ENCODE data around the gene HPRT1.

The HPRT1 gene, protein sequence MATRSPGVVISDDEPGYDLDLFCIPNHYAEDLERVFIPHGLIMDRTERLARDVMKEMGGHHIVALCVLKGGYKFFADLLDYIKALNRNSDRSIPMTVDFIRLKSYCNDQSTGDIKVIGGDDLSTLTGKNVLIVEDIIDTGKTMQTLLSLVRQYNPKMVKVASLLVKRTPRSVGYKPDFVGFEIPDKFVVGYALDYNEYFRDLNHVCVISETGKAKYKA

DNA sequence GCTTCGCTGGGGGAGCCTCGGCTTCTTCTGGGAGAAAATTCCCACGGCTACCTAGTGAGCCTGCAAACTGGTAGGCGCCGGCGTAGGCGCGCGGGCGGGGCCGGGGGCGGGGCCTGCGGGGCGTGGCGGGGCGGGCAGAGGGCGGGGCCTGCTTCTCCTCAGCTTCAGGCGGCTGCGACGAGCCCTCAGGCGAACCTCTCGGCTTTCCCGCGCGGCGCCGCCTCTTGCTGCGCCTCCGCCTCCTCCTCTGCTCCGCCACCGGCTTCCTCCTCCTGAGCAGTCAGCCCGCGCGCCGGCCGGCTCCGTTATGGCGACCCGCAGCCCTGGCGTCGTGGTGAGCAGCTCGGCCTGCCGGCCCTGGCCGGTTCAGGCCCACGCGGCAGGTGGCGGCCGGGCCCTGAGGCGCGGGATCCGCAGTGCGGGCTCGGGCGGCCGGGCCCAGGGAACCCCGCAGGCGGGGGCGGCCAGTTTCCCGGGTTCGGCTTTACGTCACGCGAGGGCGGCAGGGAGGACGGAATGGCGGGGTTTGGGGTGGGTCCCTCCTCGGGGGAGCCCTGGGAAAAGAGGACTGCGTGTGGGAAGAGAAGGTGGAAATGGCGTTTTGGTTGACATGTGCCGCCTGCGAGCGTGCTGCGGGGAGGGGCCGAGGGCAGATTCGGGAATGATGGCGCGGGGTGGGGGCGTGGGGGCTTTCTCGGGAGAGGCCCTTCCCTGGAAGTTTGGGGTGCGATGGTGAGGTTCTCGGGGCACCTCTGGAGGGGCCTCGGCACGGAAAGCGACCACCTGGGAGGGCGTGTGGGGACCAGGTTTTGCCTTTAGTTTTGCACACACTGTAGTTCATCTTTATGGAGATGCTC is at the start of gene HPRT1:
Gene HPRT1, plus strand, starts transcription at position 161 of the 857 bp plus-strand sequence. Its CDS starts 147 bp downstream, at position 308.
- Histone ChIP-seq H3K9me3 (ENCODE audit: control insufficient read depth, low read length) (no peaks in the 10 kb centered on the region), H3K4me3 (ENCODE audit: low read length) (peak within 1 kb of the TSS; percentile 81), H3K4me1 (ENCODE audit: control insufficient read depth, insufficient read depth, low read length) (peaks cover 8% of the 10 kb centered on the region), H3K36me3 (ENCODE audit: control insufficient read depth, insufficient read depth, low read length, severe bottlenecking) (no peaks in the 10 kb centered on the region), H3K9ac (ENCODE audit: low read length) (peak within 1 kb of the TSS; percentile 71), H3K27me3 (replicated peaks; ENCODE audit: control insufficient read depth, insufficient read depth, low read length) (no peaks in the 10 kb centered on the region)
- peak; percentile 82 for DNase-seq (ENCODE audit: low read depth)

DNA sequence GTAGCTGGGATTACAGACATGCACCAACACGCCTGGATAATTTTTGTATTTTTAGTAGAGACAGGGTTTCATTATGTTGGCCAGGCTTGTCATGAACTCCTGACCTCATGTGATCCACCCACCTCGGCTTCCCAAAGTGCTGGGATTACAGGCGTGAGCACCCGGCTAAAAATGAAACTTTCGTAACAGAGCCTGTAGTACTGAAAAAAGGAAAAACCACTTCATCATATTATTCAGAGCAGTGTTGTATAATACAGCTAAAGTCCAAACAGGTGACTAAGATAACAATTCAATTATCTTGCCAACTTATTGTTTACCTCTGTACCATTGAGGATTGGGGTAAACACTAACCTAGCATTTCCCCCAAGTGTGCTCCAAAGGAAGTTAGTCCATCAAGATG is 43.9 kb upstream of the HPRT1 start:
- no peak for DNase-seq (ENCODE audit: low read depth)
- H3K27me3 ChIP-seq (replicated peaks; ENCODE audit: control insufficient read depth, insufficient read depth, low read length): no peaks in the 10 kb centered on the region
- no peaks in the 10 kb centered on the region for H3K4me1 ChIP-seq (ENCODE audit: control insufficient read depth, insufficient read depth, low read length)
- no peaks in the 10 kb centered on the region for H3K9me3 ChIP-seq (ENCODE audit: control insufficient read depth, low read length)
- H3K9ac ChIP-seq (ENCODE audit: low read length): no peak overlapping the region
- no peak overlapping the region for H3K4me3 ChIP-seq (ENCODE audit: low read length)
- peaks cover 31% of the 10 kb centered on the region for H3K36me3 ChIP-seq (ENCODE audit: control insufficient read depth, insufficient read depth, low read length, severe bottlenecking)

DNA sequence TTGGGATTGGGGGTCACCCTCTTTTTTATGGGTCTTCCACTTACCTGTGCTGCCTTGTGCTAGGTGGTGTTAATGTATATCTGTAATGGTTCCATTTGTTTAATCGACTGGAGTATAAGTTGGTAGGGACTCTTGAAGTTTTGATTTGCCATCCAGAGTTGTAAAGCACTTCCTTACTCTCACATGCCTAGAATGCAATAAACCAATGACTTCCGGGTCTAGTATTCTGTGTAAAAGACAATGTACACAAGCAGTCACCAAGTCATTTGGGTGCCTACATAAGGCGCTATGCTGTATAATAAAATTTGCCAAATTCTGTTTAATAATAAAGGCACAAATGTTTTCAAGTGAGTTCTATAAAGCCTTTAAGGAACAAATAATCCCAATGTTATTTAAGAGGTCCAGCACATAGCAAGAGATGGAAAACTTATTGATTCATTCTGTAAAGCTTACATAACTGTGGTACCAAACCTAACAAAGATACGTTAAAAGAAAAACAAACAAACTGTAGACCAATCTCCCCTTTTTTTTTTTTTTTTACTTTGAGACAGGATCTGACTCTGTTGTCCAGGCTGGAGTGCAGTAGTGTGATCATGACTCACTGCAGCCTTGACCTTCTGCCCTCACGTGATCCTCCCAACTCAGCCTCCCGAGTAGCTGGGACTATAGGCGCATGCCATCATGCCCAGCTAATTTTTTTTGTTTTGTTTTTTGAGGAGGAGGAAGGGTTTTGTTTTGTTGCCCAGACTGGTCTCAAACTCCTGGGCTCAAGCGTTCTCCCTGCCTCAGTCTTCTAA is 41.5 kb upstream of the HPRT1 start:
- H3K4me1 ChIP-seq (ENCODE audit: control insufficient read depth, insufficient read depth, low read length): no peaks in the 10 kb centered on the region
- H3K36me3 ChIP-seq (ENCODE audit: control insufficient read depth, insufficient read depth, low read length, severe bottlenecking): peaks cover 29% of the 10 kb centered on the region
- H3K27me3 ChIP-seq (replicated peaks; ENCODE audit: control insufficient read depth, insufficient read depth, low read length): no peaks in the 10 kb centered on the region
- no peak overlapping the region for H3K4me3 ChIP-seq (ENCODE audit: low read length)
- H3K9ac ChIP-seq (ENCODE audit: low read length): no peak overlapping the region
- H3K9me3 ChIP-seq (ENCODE audit: control insufficient read depth, low read length): no peaks in the 10 kb centered on the region
- DNase-seq (ENCODE audit: low read depth): no peak

DNA sequence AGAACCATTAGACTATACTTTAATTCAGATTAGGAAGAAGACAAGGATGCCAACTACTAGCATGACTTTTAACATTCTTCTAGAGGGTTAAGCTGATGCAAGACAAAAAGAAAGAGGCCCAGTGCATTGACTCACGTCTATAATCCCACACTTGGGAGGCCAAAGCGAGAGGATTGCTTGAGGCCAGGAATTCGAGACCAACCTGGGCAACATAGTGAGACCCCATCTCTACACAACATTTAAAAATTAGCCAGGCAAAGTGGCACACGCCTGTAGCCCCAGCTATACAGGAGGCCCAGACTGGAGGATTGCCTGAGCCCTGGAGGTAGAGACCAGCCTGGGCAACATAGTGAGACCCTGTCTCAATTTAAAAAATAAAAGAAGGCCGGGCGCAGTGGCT is 40.2 kb upstream of the HPRT1 start:
- Histone ChIP-seq H3K4me1 (ENCODE audit: control insufficient read depth, insufficient read depth, low read length) (no peaks in the 10 kb centered on the region), H3K36me3 (ENCODE audit: control insufficient read depth, insufficient read depth, low read length, severe bottlenecking) (peaks cover 28% of the 10 kb centered on the region), H3K4me3 (ENCODE audit: low read length) (no peak overlapping the region), H3K9ac (ENCODE audit: low read length) (no peak overlapping the region), H3K9me3 (ENCODE audit: control insufficient read depth, low read length) (no peaks in the 10 kb centered on the region), H3K27me3 (replicated peaks; ENCODE audit: control insufficient read depth, insufficient read depth, low read length) (no peaks in the 10 kb centered on the region)
- DNase-seq (ENCODE audit: low read depth): no peak

DNA sequence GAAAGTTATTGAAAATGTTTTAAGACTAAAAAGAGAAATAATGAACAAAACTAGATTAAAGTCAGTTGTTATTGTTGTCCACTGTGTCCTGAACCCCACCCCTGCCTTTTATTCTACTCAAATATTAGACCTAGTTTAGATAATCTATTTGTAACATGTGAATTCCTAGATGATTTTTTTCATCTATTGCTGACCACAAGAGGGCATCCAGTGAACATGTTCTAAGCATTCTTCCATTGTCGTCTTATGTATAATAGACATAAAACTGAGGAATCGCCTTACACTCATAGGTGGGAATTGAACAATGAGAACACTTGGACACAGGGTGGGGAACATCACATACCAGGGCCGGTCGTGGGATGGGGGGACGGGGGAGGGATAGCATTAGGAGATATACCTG is 36.4 kb upstream of the HPRT1 start:
- peak; percentile 47 for DNase-seq (ENCODE audit: low read depth)
- Histone ChIP-seq H3K9ac (ENCODE audit: low read length) (no peak overlapping the region), H3K27me3 (replicated peaks; ENCODE audit: control insufficient read depth, insufficient read depth, low read length) (peaks cover 2% of the 10 kb centered on the region), H3K4me3 (ENCODE audit: low read length) (no peak overlapping the region), H3K9me3 (ENCODE audit: control insufficient read depth, low read length) (no peaks in the 10 kb centered on the region), H3K36me3 (ENCODE audit: control insufficient read depth, insufficient read depth, low read length, severe bottlenecking) (peaks cover 8% of the 10 kb centered on the region), H3K4me1 (ENCODE audit: control insufficient read depth, insufficient read depth, low read length) (no peaks in the 10 kb centered on the region)

DNA sequence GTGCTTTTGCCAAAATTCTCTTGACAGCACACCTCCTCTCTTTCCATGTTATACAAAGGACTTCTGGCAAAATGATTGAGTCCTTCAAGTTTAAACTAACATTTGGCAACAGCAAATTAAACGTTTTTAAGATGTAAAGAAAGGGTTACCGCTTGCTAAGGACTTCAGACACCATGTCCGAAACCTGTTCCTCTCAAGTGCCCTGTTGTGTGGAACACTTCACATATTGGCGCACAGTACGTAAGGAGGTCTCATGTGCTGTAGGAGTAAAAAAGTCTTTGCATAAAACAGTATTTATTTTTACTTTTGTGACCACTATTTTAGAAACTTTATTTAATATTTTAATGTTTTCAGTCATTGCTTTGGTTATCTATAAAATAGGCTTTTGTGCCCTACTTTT is 33.7 kb upstream of the HPRT1 start:
- Histone ChIP-seq H3K4me3 (ENCODE audit: low read length) (no peak overlapping the region), H3K9me3 (ENCODE audit: control insufficient read depth, low read length) (no peaks in the 10 kb centered on the region), H3K9ac (ENCODE audit: low read length) (no peak overlapping the region), H3K36me3 (ENCODE audit: control insufficient read depth, insufficient read depth, low read length, severe bottlenecking) (no peaks in the 10 kb centered on the region), H3K27me3 (replicated peaks; ENCODE audit: control insufficient read depth, insufficient read depth, low read length) (peaks cover 2% of the 10 kb centered on the region), H3K4me1 (ENCODE audit: control insufficient read depth, insufficient read depth, low read length) (no peaks in the 10 kb centered on the region)
- no peak for DNase-seq (ENCODE audit: low read depth)

DNA sequence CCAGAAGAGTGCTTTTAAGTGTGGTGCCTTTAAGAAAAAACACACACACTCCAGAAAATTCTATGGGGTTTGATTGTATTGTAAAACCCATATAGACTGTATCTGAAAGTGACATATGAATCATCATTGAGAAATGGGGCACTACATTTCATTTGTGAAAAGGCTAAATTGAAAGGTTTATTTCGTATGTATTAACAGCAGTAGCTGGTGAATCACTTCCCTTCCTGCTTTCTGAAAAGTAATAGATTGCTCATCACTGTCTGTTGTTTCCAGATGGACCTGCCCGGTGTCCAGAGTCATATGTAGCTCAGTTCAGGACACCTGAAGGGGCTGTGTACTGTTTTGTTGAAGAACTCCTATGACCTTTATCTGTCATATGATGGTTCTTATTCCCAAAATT is 28.1 kb upstream of the HPRT1 start:
- no peak overlapping the region for H3K9ac ChIP-seq (ENCODE audit: low read length)
- peak; percentile 26 for DNase-seq (ENCODE audit: low read depth)
- no peaks in the 10 kb centered on the region for H3K36me3 ChIP-seq (ENCODE audit: control insufficient read depth, insufficient read depth, low read length, severe bottlenecking)
- H3K27me3 ChIP-seq (replicated peaks; ENCODE audit: control insufficient read depth, insufficient read depth, low read length): peaks cover 7% of the 10 kb centered on the region
- peaks cover 4% of the 10 kb centered on the region for H3K4me1 ChIP-seq (ENCODE audit: control insufficient read depth, insufficient read depth, low read length)
- no peak overlapping the region for H3K4me3 ChIP-seq (ENCODE audit: low read length)
- no peaks in the 10 kb centered on the region for H3K9me3 ChIP-seq (ENCODE audit: control insufficient read depth, low read length)

DNA sequence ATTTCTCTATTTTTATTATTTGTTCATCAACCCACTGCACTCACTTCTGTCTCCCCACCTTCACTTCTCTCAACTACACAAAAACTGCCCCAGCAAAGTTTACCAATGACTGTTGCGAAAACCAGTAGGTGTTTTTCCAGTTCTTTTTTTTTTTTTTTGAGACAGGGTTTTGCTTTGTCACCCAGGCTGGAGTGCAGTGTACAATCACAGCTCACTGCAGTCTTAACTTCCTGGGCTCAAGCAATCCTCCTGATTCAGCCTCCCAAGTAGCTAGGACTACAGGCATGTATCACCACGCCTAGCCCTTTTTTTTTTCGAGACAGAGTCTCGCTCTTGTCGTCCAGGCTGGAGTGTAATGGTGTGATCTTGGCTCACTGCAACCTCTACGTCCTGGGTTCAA is 24.1 kb upstream of the HPRT1 start:
- Histone ChIP-seq H3K9ac (ENCODE audit: low read length) (no peak overlapping the region), H3K9me3 (ENCODE audit: control insufficient read depth, low read length) (no peaks in the 10 kb centered on the region), H3K27me3 (replicated peaks; ENCODE audit: control insufficient read depth, insufficient read depth, low read length) (peaks cover 5% of the 10 kb centered on the region), H3K36me3 (ENCODE audit: control insufficient read depth, insufficient read depth, low read length, severe bottlenecking) (no peaks in the 10 kb centered on the region), H3K4me3 (ENCODE audit: low read length) (no peak overlapping the region), H3K4me1 (ENCODE audit: control insufficient read depth, insufficient read depth, low read length) (peaks cover 4% of the 10 kb centered on the region)
- DNase-seq (ENCODE audit: low read depth): no peak

DNA sequence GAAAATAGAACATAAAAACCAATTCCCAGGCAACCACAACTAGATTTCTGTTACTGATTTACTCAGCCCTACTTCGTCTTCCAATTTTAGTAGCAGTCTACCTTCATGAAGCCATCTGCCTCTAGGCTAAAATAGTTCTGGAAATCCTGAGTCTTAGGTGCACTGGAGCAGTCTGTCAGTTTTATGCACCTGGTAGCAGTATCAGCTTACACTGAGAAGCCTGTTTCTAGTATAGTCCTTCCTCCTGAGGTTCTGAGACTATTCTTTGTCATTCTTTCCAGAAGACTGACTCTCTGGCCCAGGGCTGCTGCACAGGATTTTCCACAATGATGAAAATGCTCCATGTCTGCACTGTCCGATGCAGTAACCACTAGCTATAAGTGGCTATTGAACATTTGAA is 16.9 kb upstream of the HPRT1 start:
- H3K36me3 ChIP-seq (ENCODE audit: control insufficient read depth, insufficient read depth, low read length, severe bottlenecking): no peaks in the 10 kb centered on the region
- no peaks in the 10 kb centered on the region for H3K27me3 ChIP-seq (replicated peaks; ENCODE audit: control insufficient read depth, insufficient read depth, low read length)
- DNase-seq (ENCODE audit: low read depth): no peak
- H3K4me3 ChIP-seq (ENCODE audit: low read length): no peak overlapping the region
- H3K9me3 ChIP-seq (ENCODE audit: control insufficient read depth, low read length): no peaks in the 10 kb centered on the region
- no peaks in the 10 kb centered on the region for H3K4me1 ChIP-seq (ENCODE audit: control insufficient read depth, insufficient read depth, low read length)
- no peak overlapping the region for H3K9ac ChIP-seq (ENCODE audit: low read length)

DNA sequence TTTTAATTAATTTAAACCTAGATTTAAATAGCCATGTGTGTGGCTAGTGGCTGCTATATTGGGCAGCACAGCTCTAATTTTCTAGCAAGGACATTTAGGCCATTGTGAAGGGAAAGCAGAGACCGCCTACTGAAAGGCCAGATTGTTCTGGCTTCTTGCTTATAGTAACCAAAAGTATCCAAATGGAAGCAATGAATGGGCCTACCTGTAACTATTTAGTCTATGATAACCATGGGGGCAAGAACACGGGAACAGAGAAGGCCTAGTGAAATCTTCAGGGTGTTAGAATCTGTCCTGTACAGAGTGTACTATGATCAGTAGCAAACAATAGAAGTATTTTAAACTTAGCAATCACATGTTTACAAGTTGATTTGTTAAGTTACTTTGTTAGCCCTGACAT is 16.5 kb upstream of the HPRT1 start:
- Histone ChIP-seq H3K9me3 (ENCODE audit: control insufficient read depth, low read length) (no peaks in the 10 kb centered on the region), H3K9ac (ENCODE audit: low read length) (no peak overlapping the region), H3K27me3 (replicated peaks; ENCODE audit: control insufficient read depth, insufficient read depth, low read length) (no peaks in the 10 kb centered on the region), H3K36me3 (ENCODE audit: control insufficient read depth, insufficient read depth, low read length, severe bottlenecking) (no peaks in the 10 kb centered on the region), H3K4me3 (ENCODE audit: low read length) (no peak overlapping the region), H3K4me1 (ENCODE audit: control insufficient read depth, insufficient read depth, low read length) (no peaks in the 10 kb centered on the region)
- no peak for DNase-seq (ENCODE audit: low read depth)

DNA sequence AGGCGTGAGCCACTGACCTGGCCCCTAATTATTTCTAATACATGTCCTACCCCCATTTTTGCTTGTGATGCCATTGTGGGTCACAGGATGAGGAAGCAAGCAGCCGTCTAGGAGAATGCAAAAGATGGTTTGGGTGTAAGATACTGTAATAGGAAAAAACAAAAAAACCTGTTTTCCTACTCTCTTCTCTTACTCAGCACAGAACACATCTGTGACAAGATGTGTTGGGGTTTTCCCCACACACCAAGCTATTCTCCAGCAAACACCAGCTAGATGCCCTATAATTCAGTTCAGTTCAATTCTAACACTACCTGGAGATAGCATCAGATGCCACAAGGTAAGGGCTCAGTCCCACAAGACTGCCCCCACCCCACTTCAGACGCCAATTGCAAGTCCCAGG is 15.3 kb upstream of the HPRT1 start:
- Histone ChIP-seq H3K27me3 (replicated peaks; ENCODE audit: control insufficient read depth, insufficient read depth, low read length) (no peaks in the 10 kb centered on the region), H3K36me3 (ENCODE audit: control insufficient read depth, insufficient read depth, low read length, severe bottlenecking) (no peaks in the 10 kb centered on the region), H3K9ac (ENCODE audit: low read length) (no peak overlapping the region), H3K9me3 (ENCODE audit: control insufficient read depth, low read length) (no peaks in the 10 kb centered on the region), H3K4me1 (ENCODE audit: control insufficient read depth, insufficient read depth, low read length) (no peaks in the 10 kb centered on the region), H3K4me3 (ENCODE audit: low read length) (no peak overlapping the region)
- no peak for DNase-seq (ENCODE audit: low read depth)

Measured in adipocyte (in vitro differentiated cells).